ENCODE results near the gene NOS1.

The NOS1 gene

DNA sequence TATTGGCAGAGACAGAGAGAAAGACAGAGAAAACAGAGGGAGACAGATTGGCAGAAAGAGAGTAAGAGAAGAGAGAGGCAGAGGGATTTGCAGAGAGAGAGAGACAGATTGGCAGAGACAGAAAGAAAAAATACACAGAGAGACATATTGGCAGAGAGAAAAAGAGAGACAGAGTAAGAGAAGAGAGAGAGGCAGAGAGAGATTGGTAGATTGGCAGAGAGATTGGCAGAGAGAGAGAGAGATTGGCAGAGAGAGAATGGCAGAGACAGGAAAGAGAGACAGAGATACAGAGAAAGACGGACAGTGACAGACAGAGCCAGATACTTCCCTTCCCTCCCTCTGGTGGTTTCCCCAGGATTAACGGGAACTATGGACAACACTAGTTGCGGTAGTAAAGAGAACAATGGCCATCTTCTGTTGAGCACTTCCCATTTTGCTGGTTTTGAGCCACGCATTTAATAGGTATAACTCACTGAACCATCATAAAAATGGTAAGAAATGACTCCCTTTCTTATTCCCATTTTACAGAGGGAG, 2.6 kb upstream of the NOS1 start:
- no peak for DNase-seq (ENCODE audit: low read depth in 2 of 2)

DNA sequence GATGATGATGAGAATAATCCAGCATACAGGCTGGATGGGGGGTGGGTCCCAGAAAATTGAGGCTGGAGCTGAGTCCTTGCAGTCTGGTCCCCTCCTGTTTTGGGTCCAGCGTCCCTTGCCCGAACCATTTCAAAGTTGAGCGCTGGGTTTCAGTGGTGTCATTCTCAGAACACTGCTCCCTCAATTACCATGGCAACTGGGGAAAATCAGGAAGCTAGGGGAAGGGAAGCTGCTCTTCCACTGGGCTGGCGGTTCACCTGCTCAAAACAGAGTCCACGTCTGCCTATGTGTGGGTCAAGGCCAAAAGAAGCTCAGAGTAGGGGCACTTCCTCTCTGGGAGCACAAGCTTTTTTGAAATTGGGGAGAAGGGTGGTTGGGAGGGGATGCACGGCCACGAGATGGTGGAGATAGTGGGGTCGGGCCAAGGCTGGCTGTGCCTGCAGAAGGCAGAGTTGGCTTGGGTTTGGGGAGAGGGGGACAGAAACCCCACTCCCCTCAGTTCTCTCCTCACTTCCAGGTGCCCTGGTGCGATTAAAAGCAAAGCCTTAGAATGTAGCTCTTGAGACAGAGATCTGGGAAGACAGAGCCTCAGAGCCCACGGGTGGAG, 1.7 kb upstream of the NOS1 start:
- DNase-seq (ENCODE audit: low read depth in 2 of 2): no peak

DNA sequence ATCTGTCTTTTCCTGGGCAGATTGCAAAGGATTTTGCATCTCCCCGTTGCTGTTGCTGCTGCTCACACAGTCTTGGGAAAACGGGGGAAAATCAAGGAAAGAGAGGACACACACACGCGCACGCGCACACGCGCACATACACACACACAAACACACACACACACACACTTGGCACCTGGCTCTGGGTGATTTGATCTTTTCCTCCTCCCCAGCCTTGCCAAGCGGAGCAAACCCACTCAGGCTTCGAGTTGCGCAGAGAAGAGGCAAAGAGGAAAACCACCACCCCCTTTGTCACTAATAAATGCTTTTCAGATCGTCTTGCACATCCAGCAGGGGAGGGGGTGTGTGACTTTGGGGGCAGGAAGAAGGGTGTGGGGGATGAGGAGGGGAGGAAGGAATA, 965 bp upstream of the NOS1 start:
- no peak for DNase-seq (ENCODE audit: low read depth in 2 of 2)

DNA sequence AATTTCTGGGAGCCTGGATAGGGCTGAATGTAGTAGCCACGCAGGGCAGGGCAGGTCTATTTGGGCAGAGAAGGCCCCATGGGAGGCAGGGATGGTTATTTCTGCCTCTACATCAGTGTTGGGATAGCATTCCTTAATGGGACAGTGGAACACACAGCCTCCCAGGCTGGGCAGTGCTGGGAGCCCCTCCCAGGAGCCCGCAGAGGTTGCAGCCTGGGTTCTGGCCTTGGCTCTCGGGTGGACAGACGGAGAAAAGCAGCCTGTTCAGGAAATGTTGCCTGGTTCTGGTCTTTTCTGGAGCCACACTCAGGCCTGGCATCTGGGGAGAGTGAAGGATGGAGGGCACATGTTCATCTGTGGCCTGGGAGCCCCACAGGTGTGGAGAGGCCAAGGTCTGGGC, 479 bp upstream of the NOS1 start:
- no peak for DNase-seq (ENCODE audit: low read depth in 2 of 2)

DNA sequence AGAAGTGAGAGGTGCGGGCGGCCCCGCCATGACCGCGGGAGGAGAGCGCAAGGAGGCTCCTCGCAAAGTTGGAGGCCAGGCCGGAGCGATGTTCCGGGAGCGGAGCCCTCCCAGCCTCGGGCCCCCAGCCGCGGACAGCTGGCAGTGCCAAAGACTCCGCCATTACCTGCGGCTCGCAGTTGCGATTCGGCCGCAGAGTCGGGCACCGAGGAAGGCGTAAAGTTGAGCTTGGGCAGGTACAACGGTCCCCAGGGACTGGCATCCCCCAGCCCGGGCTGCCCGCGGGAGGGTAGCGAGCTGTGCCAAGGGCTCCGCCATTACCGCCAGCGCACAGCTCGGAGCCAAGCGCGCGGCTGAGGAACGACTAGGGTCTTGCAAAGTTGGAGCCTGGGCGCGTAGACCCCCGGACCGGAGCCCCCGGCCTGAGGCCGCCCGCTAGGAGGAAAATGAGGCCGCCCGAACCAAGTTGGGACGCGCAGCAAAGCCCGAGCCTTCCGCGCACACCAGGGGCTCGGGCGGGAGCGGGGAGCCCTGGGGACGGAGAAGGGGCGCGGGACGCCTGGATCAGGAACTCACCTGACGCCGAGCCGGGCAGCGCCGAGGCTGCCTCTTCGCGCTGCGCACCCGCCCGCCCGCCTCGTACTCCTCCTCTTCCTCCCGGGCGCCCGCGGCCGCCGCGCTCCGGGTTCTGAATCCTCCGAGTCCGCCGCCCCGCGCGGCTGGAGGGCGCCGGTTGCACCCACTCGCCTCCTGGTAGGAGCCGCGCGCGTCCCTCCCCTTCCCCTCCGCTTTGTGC, 677 bp downstream of the NOS1 start:
- no peak for DNase-seq (ENCODE audit: low read depth in 2 of 2)

DNA sequence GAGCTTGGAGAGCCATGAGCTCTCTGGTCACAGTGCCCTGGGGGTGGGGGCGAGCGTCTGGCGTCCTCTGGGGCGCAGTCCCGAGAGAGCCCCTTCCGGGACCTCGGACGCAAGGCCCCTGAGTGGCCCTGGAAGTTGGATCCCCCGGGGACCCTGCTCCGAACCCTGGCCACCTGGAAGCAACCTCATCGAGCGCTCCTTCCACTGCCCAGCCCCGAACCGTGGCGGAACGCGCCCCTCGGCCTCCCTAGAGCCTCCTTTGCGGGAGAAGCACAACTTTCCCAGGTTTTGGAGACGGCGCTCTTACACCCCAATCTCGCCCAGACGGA, 1.2 kb downstream of the NOS1 start:
- DNase-seq (ENCODE audit: low read depth in 2 of 2): no peak

DNA sequence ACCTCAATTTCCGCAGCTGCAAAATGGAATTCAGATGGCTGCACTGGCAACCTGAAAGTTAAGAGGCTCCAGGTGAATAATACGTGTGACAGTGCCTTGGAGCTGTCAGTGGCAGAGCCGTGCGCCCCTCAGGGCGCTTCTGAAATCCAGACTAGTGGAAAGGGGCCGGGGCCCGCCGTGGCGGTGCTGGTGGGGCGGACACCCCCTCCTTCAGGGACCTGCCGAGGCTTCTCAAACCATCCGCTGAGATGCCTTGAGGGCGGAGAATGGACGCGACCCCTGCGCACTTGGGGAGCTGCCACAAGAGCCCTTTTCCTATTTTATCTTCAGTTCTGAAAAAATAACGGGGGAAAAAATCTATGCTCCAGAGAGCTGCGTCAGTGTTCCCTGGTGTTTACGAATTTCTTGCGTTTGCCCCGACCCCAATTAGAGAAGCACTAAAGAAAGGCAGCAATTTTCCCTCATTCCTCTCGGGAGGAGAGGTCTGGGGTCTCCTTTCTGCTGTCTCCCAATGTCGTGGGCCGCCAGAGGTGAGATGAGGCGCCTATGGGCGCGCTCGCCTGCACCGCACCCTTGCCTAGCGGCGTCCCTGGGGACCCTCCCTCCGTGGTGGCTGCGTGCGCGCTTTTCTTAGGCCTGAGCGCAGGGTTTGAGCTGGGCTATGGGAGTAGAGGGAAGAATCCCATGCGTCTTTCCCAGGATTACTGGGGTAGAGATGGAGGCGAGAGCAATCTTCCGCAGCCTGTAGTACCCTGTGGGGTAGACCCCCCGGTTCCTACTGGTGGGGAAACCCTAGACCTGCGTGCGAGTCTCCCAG, 2.2 kb downstream of the NOS1 start:
- no peak for DNase-seq (ENCODE audit: low read depth in 2 of 2)

DNA sequence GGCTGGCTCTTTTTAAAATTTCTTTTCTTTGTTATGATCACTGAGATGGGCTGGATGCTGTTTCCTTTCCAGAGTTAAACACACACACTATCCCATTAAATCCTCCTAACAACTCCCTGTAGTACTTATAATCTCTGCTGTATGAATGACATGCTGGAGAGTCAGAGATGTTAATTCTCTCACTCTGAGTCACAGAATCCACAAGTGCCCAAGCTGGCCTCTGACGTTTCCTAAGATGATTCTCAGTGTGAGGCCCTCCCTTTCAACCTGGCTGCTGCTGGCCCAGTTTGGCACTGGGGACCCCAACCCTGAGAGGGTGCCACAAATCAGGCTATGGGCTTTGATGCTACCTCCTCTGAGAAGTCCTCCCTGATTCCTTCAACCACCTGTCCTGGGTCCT, 5.4 kb downstream of the NOS1 start:
- no peak for DNase-seq (ENCODE audit: low read depth in 2 of 2)

DNA sequence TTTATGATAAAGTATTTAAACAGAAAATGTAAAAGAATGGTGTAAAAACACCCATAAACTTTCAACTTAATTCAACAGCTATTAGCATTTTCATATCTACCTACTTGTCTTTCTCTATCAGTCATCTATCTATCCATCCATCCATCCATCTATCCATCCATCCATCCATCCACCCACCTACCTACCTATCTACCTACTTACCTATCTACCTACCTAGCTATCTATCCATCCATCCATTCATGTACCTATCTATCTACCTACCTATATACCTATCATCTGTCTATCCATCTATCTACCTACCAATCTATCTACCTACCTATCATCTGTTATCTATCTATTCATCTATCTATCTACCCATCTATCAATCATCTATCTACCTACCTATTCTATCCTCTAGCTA, 8.5 kb downstream of the NOS1 start:
- no peak for DNase-seq (ENCODE audit: low read depth in 2 of 2)

DNA sequence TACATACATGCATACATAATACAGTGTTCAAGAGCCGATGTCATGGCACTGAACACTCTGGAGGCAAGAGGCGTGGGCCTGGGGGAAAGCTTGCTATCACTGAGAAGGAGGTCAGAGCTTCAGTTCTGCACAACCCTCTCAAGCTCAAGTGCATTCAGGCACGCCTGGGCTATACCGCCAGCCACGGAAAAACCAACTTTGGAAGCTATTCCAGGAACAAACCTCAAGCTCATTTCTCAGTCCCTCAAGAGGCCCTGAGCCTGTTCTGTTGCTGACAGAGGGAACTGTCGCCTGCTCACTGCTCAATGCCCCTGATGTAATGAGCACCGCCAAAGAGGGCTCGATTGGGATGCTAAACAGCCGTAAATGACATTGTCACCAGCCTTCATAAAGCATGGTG, 9.2 kb downstream of the NOS1 start:
- no peak for DNase-seq (ENCODE audit: low read depth in 2 of 2)

DNA sequence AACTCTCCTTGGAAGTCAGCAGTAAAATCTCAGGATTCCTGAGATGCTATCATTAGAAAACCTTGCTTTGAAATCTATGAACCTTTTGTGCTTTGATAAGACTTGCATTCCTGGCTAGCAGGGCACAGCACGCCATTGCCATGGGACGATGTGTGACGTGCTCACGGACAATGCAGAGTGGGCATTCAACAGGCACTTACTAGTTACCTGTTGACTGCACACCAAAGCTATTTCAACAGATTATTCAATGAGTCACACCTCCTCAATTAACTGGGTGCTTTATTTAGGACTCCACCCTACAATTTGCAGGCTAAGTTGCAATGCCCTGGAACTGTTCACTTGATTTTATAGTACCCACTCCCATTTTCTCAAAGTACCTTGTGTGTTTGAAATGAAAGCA, 11.3 kb downstream of the NOS1 start:
- no peak for DNase-seq (ENCODE audit: low read depth in 2 of 2)

DNA sequence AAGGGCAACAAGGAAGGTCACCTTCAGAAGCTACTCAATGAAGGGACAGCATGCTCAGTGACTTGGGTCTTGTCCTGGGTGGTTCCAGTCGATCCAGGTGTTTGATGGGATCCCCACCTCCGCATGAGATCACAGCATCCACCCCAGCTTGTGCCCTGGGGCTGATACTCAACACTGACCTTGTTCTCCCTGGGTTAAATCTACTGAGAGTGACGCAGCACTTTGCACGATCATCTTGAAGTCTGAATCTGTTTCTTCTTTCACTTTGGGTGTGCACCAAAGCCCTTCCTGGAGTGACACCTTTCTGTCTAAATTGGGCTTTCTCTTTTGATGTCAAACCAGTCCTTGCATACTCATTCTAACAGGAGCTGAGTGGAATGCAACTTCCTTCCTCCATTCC, 13.8 kb downstream of the NOS1 start:
- DNase-seq (ENCODE audit: low read depth in 2 of 2): no peak

DNA sequence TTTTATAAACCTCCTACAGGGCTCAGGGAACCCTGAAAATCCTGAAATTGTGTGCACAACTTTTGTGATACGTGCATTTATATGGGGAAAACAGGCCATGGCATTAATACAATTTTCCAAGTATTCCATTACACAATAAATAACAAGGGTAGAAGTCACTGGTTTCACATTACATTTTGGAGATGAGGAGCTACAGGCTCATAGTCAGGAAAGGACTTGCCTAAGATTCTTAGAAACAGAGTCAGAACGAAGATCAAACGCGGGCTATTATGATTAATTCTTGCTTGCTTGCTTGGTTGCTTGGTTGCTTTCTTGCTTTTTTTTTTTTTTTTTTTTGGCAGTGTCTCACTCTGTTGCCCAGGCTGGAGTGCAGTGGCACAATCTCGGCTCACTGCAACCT, 16.7 kb downstream of the NOS1 start:
- no peak for DNase-seq (ENCODE audit: low read depth in 2 of 2)

DNA sequence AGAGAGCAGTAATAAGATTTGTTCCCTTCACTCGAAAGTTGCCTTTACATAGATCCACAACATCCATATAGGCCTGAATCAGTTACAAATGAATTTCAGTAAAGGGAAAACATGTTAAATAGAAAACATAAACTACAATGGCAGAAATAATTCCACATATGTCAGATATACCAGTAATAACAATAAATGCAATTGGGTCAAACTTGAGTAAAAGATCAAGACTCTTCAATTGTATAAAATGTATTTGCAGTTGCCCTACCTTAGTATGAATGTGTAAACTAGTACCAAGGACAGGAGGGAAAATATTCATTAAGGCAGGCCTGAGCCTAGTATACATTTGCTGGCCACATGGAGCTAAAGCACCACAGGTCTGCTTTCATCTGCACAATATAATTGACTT, 17.6 kb downstream of the NOS1 start:
- no peak for DNase-seq (ENCODE audit: low read depth in 2 of 2)

DNA sequence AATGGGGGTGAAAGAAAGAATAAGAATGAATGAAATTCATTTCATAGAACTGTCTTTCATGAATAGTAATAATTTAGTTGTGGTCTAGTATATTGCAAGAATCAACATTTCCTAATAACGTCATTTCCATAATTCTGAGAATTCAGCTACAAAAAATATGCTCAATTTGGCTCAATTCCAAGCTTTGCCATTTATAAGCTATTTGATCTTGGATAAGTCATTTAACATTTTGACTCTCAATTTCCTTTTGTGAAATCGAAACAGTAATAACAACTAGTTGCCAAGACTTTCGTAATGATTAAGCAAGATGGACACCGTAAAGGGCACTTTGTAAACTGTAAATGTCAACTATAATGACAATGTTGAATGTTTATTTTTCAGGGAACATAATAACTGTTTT, 18.1 kb downstream of the NOS1 start:
- DNase-seq (ENCODE audit: low read depth in 2 of 2): no peak

DNA sequence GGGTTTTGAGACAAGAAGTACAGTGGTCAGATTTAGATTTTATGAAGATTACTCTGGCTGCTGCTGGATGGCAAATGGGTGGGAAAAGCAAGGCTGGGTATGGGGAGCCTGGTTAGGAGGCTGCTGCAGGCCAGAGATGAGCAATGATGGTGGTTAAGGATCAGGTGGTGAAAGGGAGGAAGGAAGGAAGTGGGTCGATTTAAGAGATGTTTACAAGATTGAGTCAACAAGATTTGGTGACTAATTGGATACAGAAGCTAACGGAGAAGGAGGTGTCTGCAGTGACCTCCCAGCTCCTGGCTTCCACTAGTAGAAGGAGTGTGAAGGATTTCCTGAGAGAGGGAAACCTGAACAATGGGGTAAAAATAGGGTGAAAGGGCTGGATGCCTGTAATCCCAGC, 18.7 kb downstream of the NOS1 start:
- DNase-seq (ENCODE audit: low read depth in 2 of 2): no peak

DNA sequence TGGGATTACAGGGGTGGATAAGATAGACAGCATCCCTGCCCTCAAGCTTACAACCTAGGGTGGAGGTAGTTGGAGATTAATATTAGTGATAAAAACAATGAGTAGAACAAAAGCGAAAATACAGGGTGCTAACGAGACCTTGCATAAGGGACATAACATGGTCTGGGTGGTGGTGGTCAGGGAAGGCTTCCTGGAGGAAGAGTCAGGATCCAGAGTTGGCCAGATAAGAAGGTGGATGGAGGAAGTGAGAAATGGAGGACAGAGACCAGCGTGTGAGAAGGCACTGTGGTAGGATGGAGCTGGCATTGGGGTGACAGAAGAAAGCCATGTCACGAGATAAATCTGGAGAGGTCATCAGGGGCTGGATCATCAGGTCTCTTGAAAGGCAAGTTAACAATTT, 19.2 kb downstream of the NOS1 start:
- no peak for DNase-seq (ENCODE audit: low read depth in 2 of 2)

DNA sequence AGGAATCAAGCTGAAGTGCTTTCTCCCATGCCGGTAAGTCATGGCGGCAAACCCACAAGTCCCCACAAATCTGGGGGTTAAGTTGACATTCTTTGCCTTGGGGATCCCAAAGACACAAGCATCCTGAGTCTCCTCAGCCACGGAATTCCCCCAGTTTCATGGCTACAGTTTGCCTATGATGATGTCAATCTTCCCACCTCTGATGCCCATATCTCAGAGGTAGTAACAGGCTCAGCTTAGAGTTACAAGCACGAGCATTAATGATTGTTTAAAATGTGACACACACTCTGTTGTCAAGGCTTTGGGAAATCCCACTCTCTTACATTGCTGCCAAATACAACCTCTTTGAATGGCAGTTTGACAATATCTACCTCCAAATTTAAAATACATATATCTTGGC, 22.3 kb downstream of the NOS1 start:
- DNase-seq (ENCODE audit: low read depth in 2 of 2): no peak

DNA sequence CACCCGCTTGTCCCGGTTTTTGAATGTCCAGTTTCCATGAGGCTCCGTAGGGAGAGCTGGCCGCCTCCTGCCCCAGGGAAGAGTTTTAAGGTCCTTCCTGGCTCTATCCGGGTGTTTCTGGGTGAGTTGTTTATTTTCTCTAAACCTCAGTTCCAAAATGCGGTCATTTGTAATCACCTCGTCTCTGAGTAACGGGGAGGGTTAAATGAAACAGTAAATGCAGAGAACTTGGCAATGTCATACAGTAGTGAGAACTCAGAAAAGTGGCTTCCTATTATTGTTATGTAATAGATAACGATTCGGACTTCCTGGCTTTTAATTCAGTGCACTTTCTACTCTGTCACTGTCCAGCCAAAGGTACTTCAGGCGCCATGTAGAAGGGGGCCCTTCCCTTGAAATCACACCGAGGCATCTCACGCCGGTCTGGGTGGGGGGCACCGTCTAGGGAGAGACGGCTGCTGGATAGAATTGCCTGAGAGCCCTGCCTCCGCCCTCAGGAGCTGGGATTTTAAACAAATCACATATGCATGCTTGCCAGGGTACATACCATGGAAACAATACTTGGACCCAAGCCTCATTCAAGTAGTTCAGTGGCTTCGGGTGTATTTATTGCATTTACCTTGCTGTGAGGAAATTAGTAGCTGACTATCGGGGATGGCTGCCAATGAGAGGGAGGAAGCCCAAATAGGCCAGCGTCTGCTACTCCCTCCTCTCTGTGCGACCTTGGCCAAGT, 26.4 kb downstream of the NOS1 start:
- no peak for DNase-seq (ENCODE audit: low read depth in 2 of 2)

DNA sequence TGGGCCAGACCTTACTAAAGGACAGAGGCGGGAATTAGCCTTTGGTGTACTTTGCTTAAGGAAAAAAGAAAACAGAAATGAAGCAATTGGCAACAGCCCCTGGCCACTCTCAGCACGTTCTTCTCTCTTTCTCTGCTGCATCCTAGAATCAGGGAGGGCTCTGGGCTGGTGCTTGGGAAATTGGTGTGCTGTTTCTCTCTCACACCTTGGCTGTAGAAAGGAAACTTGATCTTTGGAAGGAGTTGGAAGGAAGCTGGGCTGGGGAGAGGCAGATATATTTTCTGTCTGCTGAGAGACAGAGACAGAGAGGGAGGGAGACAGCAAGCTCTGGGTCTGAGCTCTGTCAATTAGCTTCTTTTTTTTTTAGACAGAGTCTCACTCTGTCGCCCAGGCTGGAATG, 27.4 kb downstream of the NOS1 start:
- no peak for DNase-seq (ENCODE audit: low read depth in 2 of 2)

DNA sequence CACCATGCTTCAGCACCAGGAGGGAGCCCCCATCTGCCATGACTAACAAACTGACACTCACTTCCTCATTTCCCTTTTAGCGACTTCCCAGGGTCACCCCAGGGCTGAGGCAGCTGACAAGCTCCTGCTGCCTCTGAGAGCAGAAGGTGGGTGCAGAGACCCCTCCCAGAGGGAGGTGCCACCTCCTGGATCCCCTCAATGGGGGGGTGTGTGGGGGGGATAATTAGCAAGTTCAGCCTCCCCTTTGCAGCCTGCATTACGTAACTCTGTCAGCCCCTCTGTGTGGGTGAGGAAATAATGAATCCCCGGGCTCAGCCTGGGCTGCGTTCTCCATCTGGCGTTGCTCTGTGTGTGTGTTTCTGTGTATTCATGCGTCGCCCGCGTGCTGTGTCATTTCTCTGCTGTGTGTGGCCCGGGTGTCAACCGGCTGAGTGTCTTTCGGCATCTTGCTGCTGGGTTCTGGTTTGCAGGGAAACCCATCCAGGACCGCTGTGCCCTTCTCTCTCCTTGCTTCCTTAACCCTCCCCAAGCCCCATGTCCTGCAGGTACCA, 28.0 kb downstream of the NOS1 start:
- no peak for DNase-seq (ENCODE audit: low read depth in 2 of 2)

DNA sequence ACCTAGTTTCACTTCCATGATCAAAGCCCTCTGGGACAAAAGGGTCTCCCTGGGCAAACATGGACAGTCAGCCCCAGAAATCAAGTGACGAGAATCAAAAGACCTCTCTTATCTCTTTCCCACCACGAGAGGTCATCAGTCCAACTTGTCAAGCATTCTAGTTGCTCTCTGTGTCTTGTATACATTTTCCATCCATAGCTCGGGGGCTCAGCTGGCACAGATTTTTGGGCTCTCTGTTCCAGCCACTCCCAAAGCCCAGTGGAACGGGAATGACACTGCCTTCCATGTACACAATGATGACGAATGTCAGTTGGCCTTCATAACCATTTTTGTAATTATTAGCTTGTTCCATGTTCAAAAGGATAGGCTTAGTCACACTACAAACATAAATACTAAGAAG, 29.7 kb downstream of the NOS1 start:
- DNase-seq (ENCODE audit: low read depth in 2 of 2): no peak

All from stimulated activated CD4-positive, alpha-beta T cell treated with anti-CD3 and anti-CD28 coated beads, Interleukin-15, amount 100 ng/mL, for 48 hours (primary cell).